Measurements from ENCODE around the gene FLACC1. TPM values are rescaled to one million over a fixed set of nuclear protein-coding genes. Genes with fewer than 3 reads are reported as not detected.

The FLACC1 gene
- total and polyA plus RNA-seq, 4 donors: 0.09 to 7.1 (median 1.1) TPM

DNA sequence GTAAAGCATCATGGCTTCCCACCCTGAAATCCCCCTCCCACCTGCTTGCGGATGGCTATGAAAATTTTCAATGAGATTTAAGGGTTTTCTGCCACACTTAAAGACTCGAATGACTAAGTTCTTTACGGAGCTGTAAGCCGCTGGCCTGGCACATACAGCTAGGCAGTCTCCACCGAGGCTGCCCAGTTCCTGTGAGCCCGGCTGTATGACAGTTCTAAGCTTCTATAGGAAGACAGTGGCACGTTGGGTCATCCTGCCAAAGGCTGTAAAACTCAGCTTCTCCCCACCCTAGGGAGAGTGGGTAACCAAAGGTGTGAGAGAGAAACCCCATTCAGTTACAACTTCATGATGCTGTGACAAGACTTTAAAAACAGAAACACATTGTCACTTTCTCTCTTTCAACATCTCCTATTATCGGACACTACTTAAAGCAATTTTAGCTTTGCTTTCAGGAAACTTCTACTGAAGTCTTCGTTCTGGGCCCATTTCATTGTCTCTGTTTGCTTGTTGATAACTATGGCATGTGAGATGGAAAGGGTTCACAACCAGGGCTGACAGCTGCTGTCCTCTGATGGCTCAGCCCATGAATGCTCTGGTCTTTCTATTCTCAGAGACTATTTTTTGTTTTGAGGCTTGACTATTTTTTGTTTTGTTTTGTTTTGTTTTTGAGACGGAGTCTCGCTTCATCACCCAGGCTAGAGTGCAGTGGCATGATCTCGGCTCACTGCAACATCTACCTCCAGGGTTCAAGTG lies 89.7 kb downstream of the FLACC1 start:
- no peak for DNase-seq (ENCODE audit: low spot score)
- Histone ChIP-seq H3K9me3 (ENCODE audit: control insufficient read depth in 4 of 4, low read length in 3 of 4) (no peaks in the 10 kb centered on the region), H3K27me3 (ENCODE audit: control insufficient read depth in 4 of 4, insufficient read depth in 4 of 4, low read length in 3 of 4) (no peaks in the 10 kb centered on the region), H3K27ac (ENCODE audit: low read depth in 1 of 2, low read length in 2 of 2) (no peak overlapping the region), H3K4me1 (ENCODE audit: control insufficient read depth in 4 of 4, insufficient read depth in 4 of 4, low read length in 3 of 4) (peaks cover 0 to 7% (median 0%) of the 10 kb centered on the region in 4 donors), H3K4me3 (ENCODE audit: low read depth in 1 of 3, low read length in 3 of 3) (no peak overlapping the region), H3K36me3 (ENCODE audit: control insufficient read depth in 4 of 4, insufficient read depth in 3 of 4, low read depth in 1 of 4, low read length in 3 of 4) (peaks cover 0 to 15% (median 3%) of the 10 kb centered on the region in 4 donors), H3K9ac (ENCODE audit: low read depth in 1 of 2, low read length in 2 of 2) (no peak overlapping the region)
- TF ChIP-seq FOXA1 (IDR thresholded peaks at IDR 0.05): no peak
- no peak for TF ChIP-seq JUND (IDR thresholded peaks at IDR 0.05)
- no peak for TF ChIP-seq SP1 (IDR thresholded peaks at IDR 0.05)
- no peak for TF ChIP-seq FOXA2 (IDR thresholded peaks at IDR 0.05)
- TF ChIP-seq, protein P1, sequence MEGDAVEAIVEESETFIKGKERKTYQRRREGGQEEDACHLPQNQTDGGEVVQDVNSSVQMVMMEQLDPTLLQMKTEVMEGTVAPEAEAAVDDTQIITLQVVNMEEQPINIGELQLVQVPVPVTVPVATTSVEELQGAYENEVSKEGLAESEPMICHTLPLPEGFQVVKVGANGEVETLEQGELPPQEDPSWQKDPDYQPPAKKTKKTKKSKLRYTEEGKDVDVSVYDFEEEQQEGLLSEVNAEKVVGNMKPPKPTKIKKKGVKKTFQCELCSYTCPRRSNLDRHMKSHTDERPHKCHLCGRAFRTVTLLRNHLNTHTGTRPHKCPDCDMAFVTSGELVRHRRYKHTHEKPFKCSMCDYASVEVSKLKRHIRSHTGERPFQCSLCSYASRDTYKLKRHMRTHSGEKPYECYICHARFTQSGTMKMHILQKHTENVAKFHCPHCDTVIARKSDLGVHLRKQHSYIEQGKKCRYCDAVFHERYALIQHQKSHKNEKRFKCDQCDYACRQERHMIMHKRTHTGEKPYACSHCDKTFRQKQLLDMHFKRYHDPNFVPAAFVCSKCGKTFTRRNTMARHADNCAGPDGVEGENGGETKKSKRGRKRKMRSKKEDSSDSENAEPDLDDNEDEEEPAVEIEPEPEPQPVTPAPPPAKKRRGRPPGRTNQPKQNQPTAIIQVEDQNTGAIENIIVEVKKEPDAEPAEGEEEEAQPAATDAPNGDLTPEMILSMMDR (IDR thresholded peaks at IDR 0.05; ENCODE audit: low read depth, low read length, missing input control): no peak
- TF ChIP-seq RXRA (IDR thresholded peaks at IDR 0.05): no peak
- TF ChIP-seq NR2F2 (IDR thresholded peaks at IDR 0.05): no peak
- TF ChIP-seq ATF3 (IDR thresholded peaks at IDR 0.05): no peak
- WGBS: 93% methylated on average over 12 of the region's 12 CpGs

GRCh38 chr2:201266629-201267028 lies 90.5 kb downstream of the FLACC1 start:
- Histone ChIP-seq H3K9ac (ENCODE audit: low read depth in 1 of 2, low read length in 2 of 2) (no peak overlapping the region), H3K27ac (ENCODE audit: low read depth in 1 of 2, low read length in 2 of 2) (no peak overlapping the region), H3K4me1 (ENCODE audit: control insufficient read depth in 4 of 4, insufficient read depth in 4 of 4, low read length in 3 of 4) (peaks cover 0 to 7% (median 0%) of the 10 kb centered on the region in 4 donors), H3K4me3 (ENCODE audit: low read depth in 1 of 3, low read length in 3 of 3) (no peak overlapping the region), H3K27me3 (ENCODE audit: control insufficient read depth in 4 of 4, insufficient read depth in 4 of 4, low read length in 3 of 4) (no peaks in the 10 kb centered on the region), H3K9me3 (ENCODE audit: control insufficient read depth in 4 of 4, low read length in 3 of 4) (no peaks in the 10 kb centered on the region), H3K36me3 (ENCODE audit: control insufficient read depth in 4 of 4, insufficient read depth in 3 of 4, low read depth in 1 of 4, low read length in 3 of 4) (peaks cover 0 to 9% (median 2%) of the 10 kb centered on the region in 4 donors)
- WGBS: 88% methylated on average over 2 of the region's 2 CpGs
- DNase-seq (ENCODE audit: low spot score): no peak
- TF ChIP-seq HNF4G (IDR thresholded peaks at IDR 0.05) (no peak), TAF1 (conservative IDR thresholded peaks at IDR 0.05) (no peak), SP1 (IDR thresholded peaks at IDR 0.05) (no peak), RXRA (IDR thresholded peaks at IDR 0.05) (no peak), REST (IDR thresholded peaks at IDR 0.05) (no peak), NR2F2 (IDR thresholded peaks at IDR 0.05) (no peak), FOXA1 (IDR thresholded peaks at IDR 0.05) (no peak), MAX (IDR thresholded peaks at IDR 0.05) (no peak), YY1 (IDR thresholded peaks at IDR 0.05) (no peak)
- TF ChIP-seq, protein P2, sequence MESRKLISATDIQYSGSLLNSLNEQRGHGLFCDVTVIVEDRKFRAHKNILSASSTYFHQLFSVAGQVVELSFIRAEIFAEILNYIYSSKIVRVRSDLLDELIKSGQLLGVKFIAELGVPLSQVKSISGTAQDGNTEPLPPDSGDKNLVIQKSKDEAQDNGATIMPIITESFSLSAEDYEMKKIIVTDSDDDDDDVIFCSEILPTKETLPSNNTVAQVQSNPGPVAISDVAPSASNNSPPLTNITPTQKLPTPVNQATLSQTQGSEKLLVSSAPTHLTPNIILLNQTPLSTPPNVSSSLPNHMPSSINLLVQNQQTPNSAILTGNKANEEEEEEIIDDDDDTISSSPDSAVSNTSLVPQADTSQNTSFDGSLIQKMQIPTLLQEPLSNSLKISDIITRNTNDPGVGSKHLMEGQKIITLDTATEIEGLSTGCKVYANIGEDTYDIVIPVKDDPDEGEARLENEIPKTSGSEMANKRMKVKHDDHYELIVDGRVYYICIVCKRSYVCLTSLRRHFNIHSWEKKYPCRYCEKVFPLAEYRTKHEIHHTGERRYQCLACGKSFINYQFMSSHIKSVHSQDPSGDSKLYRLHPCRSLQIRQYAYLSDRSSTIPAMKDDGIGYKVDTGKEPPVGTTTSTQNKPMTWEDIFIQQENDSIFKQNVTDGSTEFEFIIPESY (IDR thresholded peaks at IDR 0.05): no peak
